GM21526 (cell line): Measurements from ENCODE around the gene GPR101.
"Not testable (repeated sequence)": the region's sequence is repeated elsewhere in the genome, so short reads cannot be mapped to it uniquely, and the experiment has no call there.

Experiments
- ATAC-seq: cut with Tn5 transposase; IDR thresholded peaks from one replicate; pipeline ENCODE4 v1.9.1; 2021; ENCODE audit warnings: moderate library complexity; ENCODE audit not compliant: unreplicated experiment, low FRiP score

The GPR101 gene

GRCh38 chrX:137028699-137029098, 5.1 kb downstream of the GPR101 start:
- no peak for ATAC-seq

GRCh38 chrX:137025930-137026329, 7.9 kb downstream of the GPR101 start:
- ATAC-seq, result no peak

GRCh38 chrX:137000236-137000635, 33.6 kb downstream of the GPR101 start:
- not testable (repeated sequence) for ATAC-seq

- ATAC-seq, result no peak
These were observed 34.8 kb downstream of the GPR101 start for GRCh38 chrX:136999024-136999423.
